A549 (cell line): Measurements from ENCODE around the gene FHL2. TPM values are rescaled to one million over a fixed set of nuclear protein-coding genes. Genes with fewer than 3 reads are reported as not detected.

ENCODE experiments used
- ATAC-seq, 2 experiments: fragments of 200-7000 bp in 1 of 2; fragments of >200 bp in 1 of 2; cut with Nextera tagmentation in 1 of 2; cut with Tn5 transposase in 1 of 2; 3 replicates each; pipeline versions ENCODE4 v1.8.0 to v1.9.1; 2018 to 2020; ENCODE audit warnings: mild to moderate bottlenecking in 1 of 2, moderate library complexity in 1 of 2
- CTCF ChIA-PET: fragments of 300-600 bp; sonication (Branson Sonifier 250); formaldehyde crosslinking; extraction: SDS; loops from one replicate; lab custom pipeline; 2021; ENCODE audit warnings: antibody characterized with exemption, inconsistent platforms; lab: Yijun Ruan, JAX
- POLR2A ChIA-PET: fragments of 350-600 bp; formaldehyde crosslinking; extraction: SDS; loops from one replicate; lab custom pipeline; 2021; ENCODE audit warnings: antibody characterized with exemption, inconsistent platforms; lab: Yijun Ruan, JAX
- DNase-seq, 2 experiments: peaks; one replicate each; pipeline versions ENCODE4 v3.0.0 to v3.0.0-alpha.2; 2011 to 2016; ENCODE audit warnings: low read depth in 1 of 2, low spot score in 1 of 2
- FAIRE-seq: peaks from 2 replicates; lab custom pipeline; 2011; peaks lifted over from hg19 to GRCh38; lab: Jason Lieb, UNC
- H3K27ac ChIP-seq, 2 experiments: fragments of >200 bp; sonication (Bioruptor Twin); formaldehyde crosslinking; 3 replicates each; pipeline ENCODE4 v1.5.1; 2016 to 2017
- H3K4me1 ChIP-seq: fragments of >200 bp; sonication (Bioruptor Twin); formaldehyde crosslinking; 3 replicates; pipeline ENCODE4 v1.6.1; 2016
- H3K4me2 ChIP-seq: fragments of >200 bp; sonication (Bioruptor Twin); formaldehyde crosslinking; 3 replicates; pipeline ENCODE4 v1.6.1; 2016
- H3K4me3 ChIP-seq: fragments of >200 bp; sonication (Bioruptor Twin); formaldehyde crosslinking; 3 replicates; pipeline ENCODE4 v1.5.1; 2016
- H3K9me3 ChIP-seq: fragments of >200 bp; sonication (Bioruptor Twin); formaldehyde crosslinking; 3 replicates; pipeline ENCODE4 v1.6.1; 2016
- CBX8 ChIP-seq: fragments of 200-600 bp; sonication (generic); IDR thresholded peaks from 2 replicates; pipeline ENCODE4 v1.6.1; 2016
- CEBPB ChIP-seq, 2 experiments: fragments of >200 bp in 1 of 2; sonication (Bioruptor Twin) in 1 of 2; formaldehyde crosslinking in 1 of 2; IDR thresholded peaks; 2 replicates each; pipeline ENCODE4 v1.6.1; 2012 to 2016
- CHD4 ChIP-seq: fragments of 200-600 bp; sonication (generic); IDR thresholded peaks from 2 replicates; pipeline ENCODE4 v1.6.1; 2016; ENCODE audit warnings: antibody characterized with exemption, mild to moderate bottlenecking, borderline replicate concordance
- CTCF ChIP-seq: fragments of >200 bp; sonication (Bioruptor Twin); formaldehyde crosslinking; IDR thresholded peaks from 3 replicates; pipeline ENCODE4 v1.5.1; 2016
- EHF ChIP-seq: fragments of 250-450 bp; sonication (Bioruptor Pico); IDR thresholded peaks from 2 replicates; pipeline ENCODE4 v1.5.0; 2020; ENCODE audit warnings: mild to moderate bottlenecking
- ELK1 ChIP-seq: fragments of 150-350 bp; IDR thresholded peaks from 2 replicates; pipeline ENCODE4 v1.6.1; 2014; ENCODE audit warnings: low read depth, mild to moderate bottlenecking, low read length
- GATA3 ChIP-seq: IDR thresholded peaks from 2 replicates; pipeline ENCODE4 v1.6.1; 2012; ENCODE audit warnings: borderline replicate concordance
- HDAC2 ChIP-seq: fragments of 200-600 bp; sonication (generic); IDR thresholded peaks from 2 replicates; pipeline ENCODE4 v1.6.1; 2016
- HOXA7 ChIP-seq: fragments of 250-450 bp; sonication (Bioruptor Pico); IDR thresholded peaks from 2 replicates; pipeline ENCODE4 v1.5.0; 2020; ENCODE audit warnings: mild to moderate bottlenecking, moderate library complexity
- HOXB5 ChIP-seq: fragments of 250-450 bp; sonication (Bioruptor Pico); IDR thresholded peaks from 2 replicates; pipeline ENCODE4 v1.5.0; 2020; ENCODE audit warnings: mild to moderate bottlenecking, moderate library complexity
- JUN ChIP-seq, 2 experiments: fragments of >200 bp; sonication (Bioruptor Twin); formaldehyde crosslinking; IDR thresholded peaks; 2 replicates in 1 of 2; 3 replicates in 1 of 2; pipeline ENCODE4 v1.6.1; 2016 to 2017
- KDM5A ChIP-seq: fragments of 200-600 bp; sonication (generic); IDR thresholded peaks from 2 replicates; pipeline ENCODE4 v1.6.1; 2016; ENCODE audit warnings: antibody characterized with exemption, mild to moderate bottlenecking
- MAX ChIP-seq: IDR thresholded peaks from 2 replicates; pipeline ENCODE4 v1.6.1; 2012
- NPAS2 ChIP-seq: fragments of 250-450 bp; sonication (Bioruptor Pico); IDR thresholded peaks from 2 replicates; pipeline ENCODE4 v1.8.0; 2022; ENCODE audit warnings: mild to moderate bottlenecking, moderate library complexity, borderline replicate concordance
- NR3C1 ChIP-seq: fragments of >200 bp; sonication (Bioruptor Twin); formaldehyde crosslinking; IDR thresholded peaks from 3 replicates; pipeline ENCODE4 v1.6.1; 2017
- PHF8 ChIP-seq: fragments of 200-600 bp; sonication (generic); IDR thresholded peaks from 2 replicates; pipeline ENCODE4 v1.6.1; 2016; ENCODE audit warnings: low read depth, mild to moderate bottlenecking, antibody characterized with exemption, moderate library complexity, borderline replicate concordance
- RNF2 ChIP-seq: fragments of 200-600 bp; sonication (generic); IDR thresholded peaks from 2 replicates; pipeline ENCODE4 v1.6.1; 2016; ENCODE audit warnings: low read depth, mild to moderate bottlenecking, antibody characterized with exemption, moderate library complexity, borderline replicate concordance
- SMC3 ChIP-seq: fragments of >200 bp; sonication (Bioruptor Twin); formaldehyde crosslinking; IDR thresholded peaks from 3 replicates; pipeline ENCODE4 v1.6.1; 2018; ENCODE audit warnings: inconsistent platforms
- SREBF2 ChIP-seq: fragments of 450-650 bp; IDR thresholded peaks from 2 replicates; pipeline ENCODE4 v1.6.1; 2014; ENCODE audit warnings: mild to moderate bottlenecking, moderate library complexity
- TP53 ChIP-seq: fragments of 250-450 bp; sonication (Bioruptor Pico); IDR thresholded peaks from 2 replicates; pipeline ENCODE4 v1.5.0; 2021; ENCODE audit warnings: mild to moderate bottlenecking, moderate library complexity
- WGBS: methylation state at CpG from one replicate; pipeline ENCODE4 v1.1.6; 2017; ENCODE audit errors: missing lambda C conversion rate; 5-methylcytosine and 5-hydroxymethylcytosine counted together
- polyA plus RNA-seq, 4 experiments: library from polyadenylated mRNA; depleted of rRNA in 3 of 4; stranded (reverse); fragments of >200 nt; fragmentation: RNase III in 1 of 4; extraction: RNeasy Plus Mini Kit Qiagen cat#74134 plus additional on column Dnase treatment in 1 of 4; gene quantifications; 2 replicates in 3 of 4; 3 replicates in 1 of 4; pipeline ENCODE4 v1.2.3, GENCODE V29; 2011 to 2017
- TF ChIP-seq, protein P1 (sequence below): fragments of >200 bp; sonication (Bioruptor Twin); formaldehyde crosslinking; IDR thresholded peaks from 3 replicates; pipeline ENCODE4 v1.6.1; 2016
- TF ChIP-seq, protein P2 (sequence below): fragments of 250-450 bp; sonication (Bioruptor Pico); IDR thresholded peaks from 2 replicates; pipeline ENCODE4 v1.5.0; 2020; ENCODE audit warnings: low read depth, mild to moderate bottlenecking, moderate library complexity

Gene FHL2
- polyA plus RNA-seq, 2 of the 4 experiments (the other 2 are of a cell fraction), result 57.9 to 85.9 TPM

GRCh38 chr2:105383432-105384166, 15.3 kb downstream of the FHL2 start:
- 86% methylated on average over 8 of the region's 8 CpGs for WGBS
- no peak overlapping the region for H3K4me2 ChIP-seq
- H3K27ac ChIP-seq, result no peak overlapping the region
- CTCF ChIA-PET, result no interaction called here
- POLR2A ChIA-PET, result no interaction called here
- no peaks in the 10 kb centered on the region for H3K9me3 ChIP-seq
- FAIRE-seq (no peak), DNase-seq (no peak), ATAC-seq (no peak)
- H3K4me3 ChIP-seq, result no peak overlapping the region
- TF ChIP-seq RNF2 (no peak), CBX8 (no peak), NPAS2 (no peak), CTCF (no peak), MAX (no peak), GATA3 (no peak), SMC3 (no peak), JUN (IDR thresholded peaks at IDR 0.05) (no peak), CHD4 (no peak)
- TF ChIP-seq, protein P1, sequence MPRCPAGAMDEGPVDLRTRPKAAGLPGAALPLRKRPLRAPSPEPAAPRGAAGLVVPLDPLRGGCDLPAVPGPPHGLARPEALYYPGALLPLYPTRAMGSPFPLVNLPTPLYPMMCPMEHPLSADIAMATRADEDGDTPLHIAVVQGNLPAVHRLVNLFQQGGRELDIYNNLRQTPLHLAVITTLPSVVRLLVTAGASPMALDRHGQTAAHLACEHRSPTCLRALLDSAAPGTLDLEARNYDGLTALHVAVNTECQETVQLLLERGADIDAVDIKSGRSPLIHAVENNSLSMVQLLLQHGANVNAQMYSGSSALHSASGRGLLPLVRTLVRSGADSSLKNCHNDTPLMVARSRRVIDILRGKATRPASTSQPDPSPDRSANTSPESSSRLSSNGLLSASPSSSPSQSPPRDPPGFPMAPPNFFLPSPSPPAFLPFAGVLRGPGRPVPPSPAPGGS, result no peak
- peaks cover 23% of the 10 kb centered on the region for H3K4me1 ChIP-seq

GRCh38 chr2:105382177-105382576, 16.7 kb downstream of the FHL2 start:
- FAIRE-seq (no peak), ATAC-seq (no peak), DNase-seq (no peak)
- CTCF ChIA-PET, result interaction anchor here (12.5 kb wide), 1 partner anchor 137 kb away, joined by 122 read pairs; no protein-coding TSS in a partner anchor
- POLR2A ChIA-PET, result no interaction called here
- no peak for TF ChIP-seq KDM5A
- no peak for TF ChIP-seq ELK1
- no peak for TF ChIP-seq EHF (CRISPR knock-in tag)
- no peak for TF ChIP-seq HOXB5 (CRISPR knock-in tag)
- TF ChIP-seq HOXA7 (CRISPR knock-in tag), result no peak
- TF ChIP-seq PHF8, result no peak
- no peak for TF ChIP-seq SREBF2
- TF ChIP-seq CEBPB (IDR thresholded peaks at IDR 0.05), result no peak
- TF ChIP-seq GATA3, result no peak
- TF ChIP-seq NR3C1, result no peak
- no peak for TF ChIP-seq TP53 (CRISPR knock-in tag)
- no peak for TF ChIP-seq HDAC2
- TF ChIP-seq, protein P2, sequence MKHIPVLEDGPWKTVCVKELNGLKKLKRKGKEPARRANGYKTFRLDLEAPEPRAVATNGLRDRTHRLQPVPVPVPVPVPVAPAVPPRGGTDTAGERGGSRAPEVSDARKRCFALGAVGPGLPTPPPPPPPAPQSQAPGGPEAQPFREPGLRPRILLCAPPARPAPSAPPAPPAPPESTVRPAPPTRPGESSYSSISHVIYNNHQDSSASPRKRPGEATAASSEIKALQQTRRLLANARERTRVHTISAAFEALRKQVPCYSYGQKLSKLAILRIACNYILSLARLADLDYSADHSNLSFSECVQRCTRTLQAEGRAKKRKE (CRISPR knock-in tag), result no peak
- H3K4me3 ChIP-seq, result no peak overlapping the region
- H3K27ac ChIP-seq, result no peak overlapping the region
- no peaks in the 10 kb centered on the region for H3K9me3 ChIP-seq
- peaks cover 25% of the 10 kb centered on the region for H3K4me1 ChIP-seq
- WGBS, result 95% methylated on average over 5 of the region's 5 CpGs
- no peak overlapping the region for H3K4me2 ChIP-seq
